ENCODE data around the gene KIF1B.

- TF ChIP-seq CTCF (IDR thresholded peaks at IDR 0.05), result no peak
- no peak for TF ChIP-seq TCF7L2 (IDR thresholded peaks at IDR 0.05; ENCODE audit: low read depth, low read length)
- TF ChIP-seq SIN3A (IDR thresholded peaks at IDR 0.05; ENCODE audit: borderline replicate concordance, insufficient read depth, low read depth, low read length), result no peak
Observed at GRCh38 chr1:10424651-10425050, 214.3 kb downstream of the KIF1B start.

All from Panc1 (cell line).